ENCODE results near the gene CCDC158.

Gene CCDC158

DNA sequence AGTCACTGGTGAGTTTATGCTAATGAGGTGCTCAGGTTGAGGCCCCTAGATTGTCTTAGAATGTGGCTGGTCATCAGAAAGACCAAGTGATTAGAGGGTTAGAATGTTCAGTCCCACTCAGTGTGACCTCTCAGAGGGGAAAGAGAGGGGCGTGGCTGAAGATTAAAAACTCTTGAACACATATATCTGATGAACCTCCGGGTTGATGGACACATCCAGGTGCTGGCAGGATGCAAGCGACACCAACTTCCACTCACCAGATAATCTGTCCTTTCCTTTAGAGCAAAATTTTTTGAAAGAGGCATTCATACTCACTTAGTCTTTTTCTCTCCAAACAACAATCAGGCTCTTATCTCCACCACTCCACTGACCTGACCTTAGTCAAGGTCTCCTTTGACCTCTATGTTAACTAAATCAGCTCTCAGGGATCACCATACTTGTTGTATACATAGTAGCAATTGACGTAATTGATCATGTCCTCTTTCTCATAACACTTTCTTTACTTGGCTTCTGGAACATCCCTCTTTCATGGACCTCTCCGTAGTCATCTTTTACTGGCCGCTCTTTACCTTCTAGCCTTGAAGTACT, 155.2 kb downstream of the CCDC158 start:
- H3K4me3 ChIP-seq (ENCODE audit: low read depth, low read length), result no peak overlapping the region
- TF ChIP-seq, protein P1, sequence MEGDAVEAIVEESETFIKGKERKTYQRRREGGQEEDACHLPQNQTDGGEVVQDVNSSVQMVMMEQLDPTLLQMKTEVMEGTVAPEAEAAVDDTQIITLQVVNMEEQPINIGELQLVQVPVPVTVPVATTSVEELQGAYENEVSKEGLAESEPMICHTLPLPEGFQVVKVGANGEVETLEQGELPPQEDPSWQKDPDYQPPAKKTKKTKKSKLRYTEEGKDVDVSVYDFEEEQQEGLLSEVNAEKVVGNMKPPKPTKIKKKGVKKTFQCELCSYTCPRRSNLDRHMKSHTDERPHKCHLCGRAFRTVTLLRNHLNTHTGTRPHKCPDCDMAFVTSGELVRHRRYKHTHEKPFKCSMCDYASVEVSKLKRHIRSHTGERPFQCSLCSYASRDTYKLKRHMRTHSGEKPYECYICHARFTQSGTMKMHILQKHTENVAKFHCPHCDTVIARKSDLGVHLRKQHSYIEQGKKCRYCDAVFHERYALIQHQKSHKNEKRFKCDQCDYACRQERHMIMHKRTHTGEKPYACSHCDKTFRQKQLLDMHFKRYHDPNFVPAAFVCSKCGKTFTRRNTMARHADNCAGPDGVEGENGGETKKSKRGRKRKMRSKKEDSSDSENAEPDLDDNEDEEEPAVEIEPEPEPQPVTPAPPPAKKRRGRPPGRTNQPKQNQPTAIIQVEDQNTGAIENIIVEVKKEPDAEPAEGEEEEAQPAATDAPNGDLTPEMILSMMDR (IDR thresholded peaks at IDR 0.05; ENCODE audit: borderline replicate concordance, insufficient read depth, low read depth, low read length), result no peak

Measured in GM12875 (cell line).